Measurements from ENCODE around the gene IL15RA.

Gene IL15RA, protein sequence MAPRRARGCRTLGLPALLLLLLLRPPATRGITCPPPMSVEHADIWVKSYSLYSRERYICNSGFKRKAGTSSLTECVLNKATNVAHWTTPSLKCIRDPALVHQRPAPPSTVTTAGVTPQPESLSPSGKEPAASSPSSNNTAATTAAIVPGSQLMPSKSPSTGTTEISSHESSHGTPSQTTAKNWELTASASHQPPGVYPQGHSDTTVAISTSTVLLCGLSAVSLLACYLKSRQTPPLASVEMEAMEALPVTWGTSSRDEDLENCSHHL

DNA sequence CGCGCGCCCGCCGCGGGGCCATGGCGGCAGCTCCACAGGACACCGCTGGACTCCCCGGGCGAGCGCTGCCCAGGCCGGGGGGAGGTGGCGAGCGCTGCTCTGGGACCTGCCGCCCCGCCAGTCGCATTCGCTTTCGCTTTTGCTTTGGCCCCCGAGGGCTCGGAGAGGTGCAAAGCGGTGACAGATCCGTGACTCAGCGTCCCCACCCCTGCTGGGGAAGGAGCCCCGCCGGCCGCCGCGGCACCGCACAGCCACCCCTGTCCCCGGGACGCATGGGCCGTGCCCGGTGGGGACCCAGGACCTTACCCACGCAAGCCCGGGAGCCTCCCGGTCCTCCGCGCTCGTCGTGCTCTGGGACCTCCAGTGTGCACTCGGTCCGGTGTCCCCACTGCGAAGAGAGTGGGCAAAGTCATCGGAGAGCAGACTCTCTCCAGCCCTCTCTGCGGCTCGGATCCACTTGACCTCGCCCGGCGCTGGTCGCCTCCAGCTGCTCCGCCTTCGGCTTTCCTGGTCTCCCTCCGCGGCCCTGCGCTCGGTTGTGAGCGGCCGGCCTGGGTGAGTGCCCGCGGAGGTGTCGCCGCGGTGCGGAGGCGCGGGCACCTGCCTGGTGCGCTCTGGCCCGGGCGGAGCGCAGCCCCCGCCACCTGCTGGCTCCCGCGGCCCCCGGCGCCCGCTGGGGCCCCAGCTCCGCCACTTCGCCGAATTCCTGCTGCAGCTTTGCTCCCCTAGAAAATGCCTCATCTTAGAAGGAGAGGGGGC is at the start of gene IL15RA:
TSS of gene IL15RA (minus strand) at position 73 of the 759 bp plus-strand sequence. CDS start at position 22, 51 bp downstream.
- FAIRE-seq: no peak

DNA sequence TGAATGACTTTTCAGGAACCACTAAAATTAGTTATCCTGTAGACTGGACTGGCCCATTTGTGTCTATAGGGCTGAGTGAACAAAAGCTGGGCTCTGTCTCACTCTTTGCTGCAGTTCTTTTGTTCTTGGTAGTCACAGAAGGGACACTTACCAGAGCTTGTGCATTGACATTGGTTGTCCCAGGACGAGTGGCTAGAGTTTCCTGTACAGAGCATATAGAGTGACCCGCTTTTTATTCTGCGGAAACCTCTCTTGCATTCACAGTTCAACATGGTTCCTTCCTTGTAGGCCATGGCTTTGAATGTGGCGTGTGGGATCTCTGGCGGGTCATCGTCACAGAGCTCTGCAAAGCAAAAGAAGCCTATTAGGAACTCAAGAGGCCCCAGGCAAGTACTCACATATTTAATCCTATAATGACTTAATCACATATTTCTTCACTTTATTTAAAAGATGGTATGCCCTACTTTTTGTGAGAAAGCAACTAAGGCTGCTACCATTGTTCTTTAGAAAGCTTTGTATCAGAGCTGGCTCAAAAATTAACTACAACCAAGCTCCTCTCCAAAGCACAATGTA is 48.4 kb upstream of the IL15RA start:
- no peak for FAIRE-seq

DNA sequence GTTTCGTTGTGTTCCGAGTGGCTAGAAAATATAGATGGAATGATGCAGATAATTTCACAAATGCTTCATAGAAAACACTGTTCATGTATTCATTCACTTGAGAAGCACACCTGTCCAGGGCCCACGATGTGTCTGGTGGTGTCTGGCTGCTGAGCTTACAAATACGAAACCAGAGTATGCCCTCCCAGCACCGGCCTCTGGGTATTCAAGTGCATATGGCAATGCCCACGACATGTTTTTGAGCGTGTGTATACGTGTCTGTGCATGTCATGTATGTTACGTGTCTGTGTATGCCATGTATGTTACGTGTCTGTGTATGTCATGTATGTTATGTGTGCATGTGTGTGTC is 47.0 kb upstream of the IL15RA start:
- FAIRE-seq: no peak

DNA sequence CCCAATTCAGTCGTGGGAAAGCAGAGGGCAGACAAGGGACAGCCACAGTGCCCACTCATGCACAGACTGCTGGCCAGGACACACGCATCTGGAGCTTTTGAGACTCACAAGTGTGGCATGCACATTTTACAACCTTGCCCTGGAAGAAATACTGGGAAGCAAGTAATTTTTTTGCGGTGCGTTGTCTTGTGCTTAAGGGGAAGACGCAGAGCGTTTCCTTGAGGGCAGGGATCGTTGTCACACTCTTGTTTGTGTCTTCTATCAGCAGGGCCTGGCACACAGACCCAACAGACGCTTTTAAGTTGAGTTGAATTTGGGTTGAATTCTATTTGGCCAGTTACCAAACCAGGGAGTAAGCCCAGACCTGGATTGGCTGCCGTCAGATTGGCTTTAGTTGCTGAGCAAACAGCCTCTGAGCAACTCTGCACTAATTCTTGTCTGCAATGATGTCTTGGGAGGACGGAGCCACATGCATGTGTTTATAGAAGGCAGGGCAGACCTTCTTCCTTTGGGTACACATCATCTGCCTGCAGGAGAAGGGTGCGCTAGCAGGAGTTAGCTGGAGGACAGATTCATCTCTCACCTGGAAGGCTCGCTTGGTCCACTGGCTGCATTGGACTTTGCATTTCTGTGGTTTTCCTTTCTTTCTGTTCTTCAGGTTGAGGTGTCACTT is 46.5 kb upstream of the IL15RA start:
- FAIRE-seq: no peak

DNA sequence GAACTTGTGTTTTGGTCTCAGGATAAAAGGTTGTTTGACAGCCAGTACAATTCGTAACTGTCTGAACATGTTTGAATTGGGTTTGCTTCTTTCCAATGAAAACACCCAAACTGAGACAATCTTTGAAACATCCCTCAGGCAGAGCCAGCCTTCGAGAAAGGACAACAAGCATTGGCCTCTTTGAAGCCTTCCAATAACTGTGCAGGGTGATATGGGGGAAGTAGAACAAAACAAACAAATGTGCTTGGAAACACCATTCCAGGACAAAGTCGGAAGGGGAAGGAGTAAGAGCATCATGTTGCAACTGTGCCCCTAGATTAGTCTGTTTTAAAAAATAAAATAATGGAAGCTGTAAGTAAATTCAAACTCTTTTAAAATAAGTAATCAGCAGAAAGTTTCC is 45.3 kb upstream of the IL15RA start:
- no peak for FAIRE-seq

DNA sequence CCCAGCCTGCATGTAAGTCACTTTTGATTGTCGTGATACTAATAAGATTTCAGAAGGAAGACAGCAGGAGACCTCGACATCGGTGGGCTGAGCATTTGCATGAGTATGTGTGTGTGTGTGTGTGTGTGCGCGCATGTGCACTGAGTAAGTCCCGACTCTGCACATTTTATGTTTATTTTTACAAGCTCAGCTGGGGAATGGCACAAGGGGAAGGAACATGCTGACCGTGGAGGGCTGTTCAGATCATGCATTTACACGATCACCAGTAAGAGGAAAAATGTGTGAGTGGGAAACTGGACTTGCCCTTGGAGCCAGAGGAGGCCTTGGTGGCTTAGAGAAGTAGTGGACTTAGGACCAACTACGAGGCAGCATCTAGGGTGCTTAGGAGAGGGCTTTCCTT is 43.5 kb upstream of the IL15RA start:
- FAIRE-seq: no peak

DNA sequence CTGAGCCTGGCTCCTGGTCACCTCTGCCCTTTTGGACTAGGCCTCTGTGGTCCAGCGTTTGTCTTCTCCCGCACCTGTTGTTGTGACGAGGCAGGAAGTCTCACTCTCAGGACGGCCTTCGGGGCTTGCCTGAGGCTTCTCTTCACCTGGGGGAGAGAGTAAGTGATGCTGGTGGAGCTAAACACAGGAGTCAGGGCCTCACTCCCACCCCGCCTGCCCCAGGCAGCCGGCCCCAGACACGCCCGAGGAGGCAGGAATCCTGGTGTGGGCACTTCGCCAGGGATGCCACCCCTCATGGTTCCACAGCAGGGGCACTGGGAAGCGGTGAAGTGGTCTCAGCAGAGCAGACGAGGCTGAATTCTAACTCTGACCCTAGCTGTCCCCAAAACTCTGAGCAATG is 42.5 kb upstream of the IL15RA start:
- no peak for FAIRE-seq

DNA sequence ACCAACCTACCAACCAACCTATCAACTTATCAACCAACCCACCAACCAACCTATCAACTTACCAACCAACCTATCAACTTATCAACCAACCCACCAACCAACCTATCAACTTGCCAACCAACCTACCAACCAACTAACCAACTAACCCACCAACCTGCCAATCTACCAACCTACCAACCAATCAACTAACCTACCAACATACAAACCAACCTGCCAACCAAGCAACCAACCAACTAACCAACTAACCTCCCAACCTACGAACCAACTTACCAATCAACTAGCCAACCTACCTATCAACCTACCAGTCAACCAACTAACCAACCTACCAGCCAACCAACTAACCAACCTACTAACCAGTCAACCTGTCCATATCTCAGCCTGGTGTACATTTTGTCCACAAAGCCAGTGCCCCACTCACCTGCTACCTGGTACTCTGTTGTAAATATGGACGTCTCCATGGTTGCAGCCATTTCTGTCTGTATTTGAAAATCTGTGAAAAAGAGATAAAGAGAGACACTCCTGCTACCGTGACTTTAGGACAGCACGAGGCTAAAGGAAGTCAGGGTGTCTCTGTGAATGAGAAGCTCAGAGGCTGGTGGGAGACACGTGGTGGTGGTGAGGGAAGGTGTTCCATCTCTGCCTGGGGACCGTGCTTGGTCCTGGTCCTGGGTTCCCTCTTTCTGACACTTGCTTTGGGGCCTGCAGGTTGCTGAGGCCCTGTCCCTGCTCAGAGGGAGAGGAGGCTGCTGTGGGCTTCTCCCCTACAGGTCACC is 41.9 kb upstream of the IL15RA start:
- FAIRE-seq: no peak

DNA sequence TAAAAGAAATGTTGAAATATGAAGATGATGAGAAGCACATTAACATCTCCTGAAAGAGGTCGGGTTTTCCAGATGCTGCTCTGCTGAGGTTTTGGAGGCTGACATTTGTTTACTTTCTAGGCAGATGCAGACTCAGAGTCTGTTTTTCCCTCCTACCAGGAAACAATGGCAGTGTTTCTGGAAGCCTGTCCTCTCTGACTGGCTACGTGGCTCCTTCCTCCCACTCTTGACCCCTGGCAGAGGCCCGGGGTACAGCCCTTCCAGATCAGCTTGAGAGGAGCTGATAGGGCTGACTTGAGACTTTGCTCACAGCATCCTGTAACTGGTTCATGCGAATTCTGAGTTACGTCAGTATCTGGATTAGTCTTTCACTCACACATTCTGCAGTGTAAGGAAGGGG is 41.1 kb upstream of the IL15RA start:
- no peak for FAIRE-seq

DNA sequence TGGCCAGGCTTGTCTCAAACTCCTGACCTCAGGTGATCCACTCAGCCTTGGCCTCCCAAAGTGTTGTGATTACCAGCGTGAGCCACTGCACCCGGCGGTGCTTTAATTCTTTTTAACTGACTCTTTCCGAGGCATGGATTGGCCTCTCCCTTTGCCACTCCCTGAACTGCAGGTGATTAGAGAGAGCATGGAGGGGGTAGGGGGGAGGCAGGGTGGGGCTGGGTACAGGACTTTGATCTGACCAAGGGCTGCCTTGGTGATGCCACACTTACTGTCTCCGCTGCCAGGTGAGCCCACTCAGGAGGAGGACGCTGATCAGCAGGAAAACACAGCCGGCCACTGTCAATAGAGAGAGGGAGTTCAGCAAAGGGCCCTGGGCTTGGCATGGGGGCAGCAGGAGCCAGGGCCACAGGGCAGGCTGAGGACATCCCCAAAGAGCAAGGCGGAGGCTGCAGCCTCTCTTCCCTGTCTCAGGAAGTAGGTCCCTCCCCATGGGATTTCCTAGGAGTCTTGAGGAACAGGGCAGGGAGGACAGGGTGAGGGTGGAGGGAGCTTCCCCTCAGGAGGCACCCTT is 40.5 kb upstream of the IL15RA start:
- no peak for FAIRE-seq

DNA sequence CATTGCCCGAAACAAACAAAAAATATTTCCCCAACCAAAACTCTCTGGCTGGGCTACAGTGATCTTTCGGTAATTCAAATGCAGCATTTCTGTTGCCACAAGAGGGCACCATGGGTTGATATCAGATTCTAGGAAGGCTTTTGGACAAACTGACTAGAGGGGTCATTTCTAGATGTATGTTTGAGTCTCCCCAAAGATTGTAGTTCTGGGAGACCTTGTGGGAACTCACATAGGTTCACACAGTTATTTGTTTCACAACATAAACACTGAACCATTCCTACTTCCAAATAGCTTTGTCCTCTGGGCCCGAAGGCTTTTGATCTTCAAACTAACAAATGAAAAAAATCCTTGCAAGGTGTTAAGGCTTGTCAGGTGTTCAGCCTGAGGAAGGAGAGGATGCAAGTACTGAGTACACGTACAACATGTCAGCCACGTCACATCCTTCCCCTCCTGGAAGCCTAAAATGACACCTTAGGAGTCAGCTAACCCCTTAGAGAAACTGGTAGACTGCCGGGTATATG is 37.0 kb upstream of the IL15RA start:
- no peak for FAIRE-seq

DNA sequence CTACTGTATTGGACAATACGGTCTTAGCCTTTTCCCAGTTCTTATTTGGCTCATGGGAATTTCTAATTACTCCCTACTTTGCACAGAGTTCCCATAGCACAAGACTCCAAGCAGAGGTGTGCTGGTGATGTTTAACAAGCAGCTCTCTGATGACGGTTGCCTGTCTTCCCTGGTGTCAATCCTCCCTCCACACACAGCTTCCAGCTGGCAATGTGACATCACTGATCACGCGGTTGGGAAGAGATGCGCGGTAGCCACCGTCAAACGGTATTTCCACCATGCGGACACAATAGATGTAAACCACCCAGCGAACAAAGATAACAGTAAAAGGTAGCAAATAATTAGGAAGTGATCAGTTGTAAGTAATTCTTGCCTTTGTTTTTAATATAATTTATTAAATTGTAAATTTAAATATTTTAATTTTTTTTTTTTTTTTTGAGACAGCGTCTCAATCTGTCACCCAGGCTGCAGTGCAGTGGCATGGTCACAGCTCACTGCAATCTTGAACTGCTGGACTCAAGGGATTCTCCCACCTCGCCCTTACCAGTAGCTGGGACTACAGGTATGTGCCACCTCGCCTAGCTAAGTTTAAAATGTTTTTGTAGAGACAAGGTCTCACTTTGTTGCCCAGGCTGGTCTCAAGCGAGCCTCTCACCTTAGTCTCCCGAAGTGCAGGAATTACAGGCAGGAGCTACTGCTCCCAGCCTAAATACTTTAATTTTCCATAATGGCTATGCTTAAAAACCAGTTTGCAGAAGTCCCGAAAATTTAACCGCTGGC is 36.3 kb upstream of the IL15RA start:
- no peak for FAIRE-seq

DNA sequence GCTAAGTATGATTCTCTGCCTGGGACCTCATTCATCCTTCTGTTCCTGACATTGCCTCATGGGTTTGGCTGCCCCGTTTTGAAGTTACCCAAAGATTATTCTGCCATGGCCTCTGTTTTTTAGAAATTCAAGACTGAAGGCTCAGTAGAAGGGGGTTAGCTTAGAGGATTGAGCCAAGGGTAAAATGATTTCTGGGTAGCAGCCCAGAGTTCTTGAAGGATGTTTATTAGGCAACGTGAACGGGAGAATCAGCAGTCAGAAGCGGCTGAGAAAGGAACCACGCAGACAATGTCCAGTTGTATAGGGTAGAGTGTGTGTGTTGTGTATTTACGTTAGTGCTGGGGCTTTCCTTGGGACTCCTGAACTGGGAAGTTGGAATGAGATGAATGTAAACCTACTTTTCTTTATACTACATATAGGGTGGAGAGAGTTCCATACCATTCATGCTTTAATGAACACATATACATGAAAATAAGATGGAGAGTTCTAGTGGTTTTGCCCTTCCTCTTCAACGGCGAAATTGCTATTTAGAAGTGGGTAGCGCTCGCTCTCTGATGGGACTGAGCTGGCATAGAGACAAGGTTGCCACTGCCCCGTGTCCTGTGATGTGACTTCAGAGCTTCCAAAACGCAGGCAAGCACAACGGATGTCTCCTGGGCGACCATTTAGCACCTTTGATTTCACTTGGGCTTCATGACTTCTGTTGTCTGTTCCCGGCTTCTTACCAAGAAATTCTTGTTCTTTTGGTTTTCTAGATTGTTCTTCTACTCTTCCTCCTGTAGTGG is 35.0 kb upstream of the IL15RA start:
- FAIRE-seq: no peak

DNA sequence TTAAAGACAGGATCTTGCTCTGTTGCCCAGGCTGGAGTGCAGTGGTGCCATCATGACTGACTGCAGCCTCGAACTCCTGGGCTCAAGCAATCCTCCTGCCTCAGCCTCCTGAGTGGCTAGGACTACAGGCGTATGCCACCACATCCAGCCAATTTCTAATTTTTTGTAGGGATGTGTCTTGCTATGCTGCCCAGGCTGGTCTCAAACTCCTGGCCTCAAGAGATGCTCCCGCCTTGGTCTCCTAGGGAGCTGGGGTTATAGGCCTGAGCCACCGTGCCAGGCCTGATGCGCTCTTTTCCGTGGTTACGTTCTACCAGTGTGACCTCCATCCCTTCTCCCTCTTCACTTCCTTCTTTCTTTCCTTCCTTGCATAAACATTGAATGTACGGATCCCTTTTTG is 34.2 kb upstream of the IL15RA start:
- FAIRE-seq: no peak

DNA sequence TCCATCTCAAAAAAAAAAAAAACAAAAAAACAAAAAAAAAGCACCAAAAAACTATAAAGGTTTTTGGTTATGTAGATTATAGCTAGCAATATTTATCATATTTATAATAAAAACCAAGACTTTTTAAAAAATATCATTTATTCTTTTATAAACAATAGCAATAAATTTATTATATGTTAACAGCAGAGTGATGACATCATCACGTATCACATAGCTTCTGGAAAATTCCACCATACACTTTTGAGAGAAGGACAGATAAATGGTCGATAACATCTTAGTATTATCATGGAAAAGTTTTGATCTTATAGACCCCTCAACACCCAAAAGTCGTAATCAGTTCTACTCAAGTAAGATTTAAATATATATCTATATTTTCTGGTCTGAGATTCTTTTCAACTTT is 33.2 kb upstream of the IL15RA start:
- no peak for FAIRE-seq

DNA sequence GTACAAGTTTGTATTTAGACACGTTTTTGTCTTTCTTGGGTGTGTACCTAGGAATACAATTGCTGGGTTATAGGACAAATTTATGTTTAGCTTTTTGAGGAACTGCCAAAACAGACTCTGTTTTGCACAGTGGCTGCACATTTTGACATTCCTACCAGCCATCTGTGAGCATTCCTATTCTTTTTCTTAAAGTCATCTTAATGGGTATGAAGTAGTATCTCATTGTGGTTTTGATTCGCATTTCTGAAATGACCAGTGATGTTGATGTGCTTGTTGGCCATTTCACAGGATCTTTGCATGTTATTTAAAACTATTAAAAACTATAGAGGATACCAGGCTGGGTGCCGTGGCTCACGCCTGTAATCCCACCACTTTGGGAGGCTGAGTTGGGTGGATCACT is 32.6 kb upstream of the IL15RA start:
- FAIRE-seq: no peak

DNA sequence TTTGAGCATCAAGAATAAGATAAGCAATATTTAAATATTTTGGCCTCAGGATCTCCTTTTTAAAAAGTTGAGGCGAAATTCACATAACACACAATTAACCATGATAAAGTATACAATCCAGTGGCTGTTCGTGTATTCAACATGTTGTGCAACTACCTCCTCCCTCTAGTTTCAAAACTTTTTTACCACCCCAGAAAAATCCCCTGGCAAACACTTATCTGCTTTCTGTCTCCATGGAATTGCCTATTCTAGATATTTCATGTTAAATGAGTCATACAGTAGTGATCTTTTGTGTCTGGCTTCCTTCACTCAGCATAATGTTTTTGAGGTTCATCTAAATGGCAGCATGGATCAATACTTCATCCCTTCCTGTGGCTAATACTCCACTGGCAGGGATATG is 31.8 kb upstream of the IL15RA start:
- no peak for FAIRE-seq

DNA sequence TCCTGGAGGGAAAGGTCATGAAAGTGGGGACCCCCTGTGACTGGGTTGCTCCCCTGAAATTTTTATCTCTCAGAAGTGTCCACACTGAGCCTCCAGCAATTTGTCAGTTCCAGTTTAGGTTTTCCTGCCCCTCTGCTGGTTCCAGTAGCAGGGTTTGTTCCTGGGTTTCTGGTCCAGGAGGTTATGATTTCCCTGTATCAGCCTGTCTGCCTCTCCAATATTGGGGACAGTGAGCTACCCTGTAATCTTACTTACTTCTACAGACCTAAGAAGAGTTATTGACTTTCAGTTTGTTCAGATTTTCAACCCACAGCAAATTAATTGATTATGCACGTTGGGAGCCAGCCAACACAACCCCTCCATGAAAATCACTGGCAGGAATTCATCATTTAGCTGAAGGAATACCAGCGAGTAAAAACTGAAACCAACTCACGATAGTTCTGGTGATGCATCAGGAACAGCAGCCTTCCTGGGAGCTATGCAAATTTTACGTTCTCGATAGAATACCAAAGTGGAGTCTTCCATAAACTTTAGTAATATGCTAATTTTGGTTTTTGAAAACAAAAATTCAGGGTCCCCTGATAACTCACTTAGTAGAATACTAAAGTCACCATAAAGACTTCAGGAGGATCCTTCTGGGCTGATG is 31.3 kb upstream of the IL15RA start:
- FAIRE-seq: no peak

DNA sequence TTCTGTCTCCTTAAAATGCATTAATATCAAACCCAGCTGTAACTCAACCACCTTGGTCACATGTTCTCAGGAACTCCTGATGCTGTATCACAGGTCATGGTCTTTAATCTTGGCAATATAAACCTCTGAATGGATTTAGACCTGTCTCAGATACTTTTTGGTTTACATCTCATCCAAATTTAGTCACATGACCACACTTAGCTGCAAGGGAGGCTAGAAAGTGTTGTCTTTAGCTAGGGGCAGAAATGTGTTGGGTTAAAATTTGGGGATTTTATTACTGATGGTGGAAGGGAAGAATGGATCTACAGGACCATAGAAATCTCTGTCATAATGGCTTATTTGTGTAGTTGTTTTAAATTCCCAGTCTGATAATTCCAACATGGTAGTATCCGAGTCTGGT is 29.6 kb upstream of the IL15RA start:
- FAIRE-seq: no peak

DNA sequence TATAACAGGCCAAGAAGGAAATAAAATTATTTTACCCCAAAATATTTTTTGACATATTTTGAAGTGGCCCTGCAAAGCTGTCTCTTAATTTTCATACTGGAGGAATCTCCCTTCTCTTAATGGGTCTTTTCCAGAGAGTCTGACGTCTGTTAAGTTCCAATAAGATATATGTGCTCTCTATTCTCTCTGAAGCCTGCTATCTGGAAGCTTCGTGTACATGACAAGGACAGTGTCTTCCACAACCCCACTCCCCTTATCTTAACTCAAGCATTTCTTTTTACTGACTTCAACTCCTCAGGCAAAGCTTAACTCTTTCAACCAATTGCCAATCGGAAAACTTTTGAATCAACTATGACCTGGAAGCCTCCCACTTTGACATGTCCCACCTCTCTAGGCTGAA is 29.2 kb upstream of the IL15RA start:
- FAIRE-seq: no peak
